ENCODE data around the gene SLC26A2. TPM values are rescaled to one million over a fixed set of nuclear protein-coding genes. Genes with fewer than 3 reads are reported as not detected.

Gene SLC26A2
- total RNA-seq, 1 donor from 2014 or later: 48.1 TPM

- Mint-ChIP-seq H3K36me3 (ENCODE audit: low read depth) (no peaks in the 10 kb centered on the region), H3K27ac (ENCODE audit: unreplicated experiment) (peak overlapping the region; percentile 89), H3K4me1 (ENCODE audit: low read depth) (peaks cover 61% of the 10 kb centered on the region), H3K4me3 (ENCODE audit: unreplicated experiment) (no peak overlapping the region), H3K9me3 (ENCODE audit: low read depth) (no peaks in the 10 kb centered on the region), H3K27me3 (ENCODE audit: low read depth) (no peaks in the 10 kb centered on the region)
- TF ChIP-seq CTCF (IDR thresholded peaks at IDR 0.05): peak; percentile 8
- DNase-seq (ENCODE audit: low spot score): no peak
Observed at GRCh38 chr5:149915392-149916260, 44.9 kb upstream of the SLC26A2 start.

GRCh38 chr5:149916334-149917072, 44.1 kb upstream of the SLC26A2 start:
- H3K4me1 Mint-ChIP-seq (ENCODE audit: low read depth): peaks cover 68% of the 10 kb centered on the region
- H3K27ac Mint-ChIP-seq (ENCODE audit: unreplicated experiment): peak overlapping the region; percentile 89
- no peak overlapping the region for H3K4me3 Mint-ChIP-seq (ENCODE audit: unreplicated experiment)

GRCh38 chr5:149917073-149917676, 43.4 kb upstream of the SLC26A2 start:
- H3K27me3 Mint-ChIP-seq (ENCODE audit: low read depth): no peaks in the 10 kb centered on the region
- H3K4me3 Mint-ChIP-seq (ENCODE audit: unreplicated experiment): peak overlapping the region; percentile 28
- H3K27ac Mint-ChIP-seq (ENCODE audit: unreplicated experiment): peak overlapping the region; percentile 89
- H3K4me1 Mint-ChIP-seq (ENCODE audit: low read depth): peaks cover 73% of the 10 kb centered on the region
- no peak for TF ChIP-seq CTCF (IDR thresholded peaks at IDR 0.05)
- no peak for DNase-seq (ENCODE audit: low spot score)
- H3K36me3 Mint-ChIP-seq (ENCODE audit: low read depth): no peaks in the 10 kb centered on the region
- no peaks in the 10 kb centered on the region for H3K9me3 Mint-ChIP-seq (ENCODE audit: low read depth)

More at GRCh38 chr5:149916334-149917072, 44.1 kb upstream of the SLC26A2 start:
- H3K9me3 Mint-ChIP-seq (ENCODE audit: low read depth): no peaks in the 10 kb centered on the region
- no peak for TF ChIP-seq CTCF (IDR thresholded peaks at IDR 0.05)
- H3K36me3 Mint-ChIP-seq (ENCODE audit: low read depth): no peaks in the 10 kb centered on the region
- no peak for DNase-seq (ENCODE audit: low spot score)
- no peaks in the 10 kb centered on the region for H3K27me3 Mint-ChIP-seq (ENCODE audit: low read depth)

- Mint-ChIP-seq H3K4me3 (ENCODE audit: unreplicated experiment) (no peak overlapping the region), H3K4me1 (ENCODE audit: low read depth) (peaks cover 58% of the 10 kb centered on the region), H3K27me3 (ENCODE audit: low read depth) (no peaks in the 10 kb centered on the region), H3K9me3 (ENCODE audit: low read depth) (no peaks in the 10 kb centered on the region), H3K36me3 (ENCODE audit: low read depth) (no peaks in the 10 kb centered on the region), H3K27ac (ENCODE audit: unreplicated experiment) (no peak overlapping the region)
- DNase-seq (ENCODE audit: low spot score): no peak
- TF ChIP-seq CTCF (IDR thresholded peaks at IDR 0.05): no peak
Observed at GRCh38 chr5:149921597-149921996, 39.0 kb upstream of the SLC26A2 start.

GRCh38 chr5:149922950-149923349, 37.6 kb upstream of the SLC26A2 start:
- DNase-seq (ENCODE audit: low spot score): no peak
- no peak for TF ChIP-seq CTCF (IDR thresholded peaks at IDR 0.05)
- Mint-ChIP-seq H3K4me3 (ENCODE audit: unreplicated experiment) (no peak overlapping the region), H3K9me3 (ENCODE audit: low read depth) (no peaks in the 10 kb centered on the region), H3K27me3 (ENCODE audit: low read depth) (no peaks in the 10 kb centered on the region), H3K36me3 (ENCODE audit: low read depth) (no peaks in the 10 kb centered on the region), H3K27ac (ENCODE audit: unreplicated experiment) (no peak overlapping the region), H3K4me1 (ENCODE audit: low read depth) (peaks cover 55% of the 10 kb centered on the region)
